Stimulated activated CD4-positive, alpha-beta T cell treated with anti-CD3 and anti-CD28 coated beads, Interleukin-4, amount 100 ng/mL, for 4 hours (primary cell): Measurements from ENCODE around the gene ARHGAP15.

Experiments used
- DNase-seq, 2 experiments: peaks; one replicate each; pipeline ENCODE4 v3.0.0-alpha.2; 2020

ARHGAP15 gene

DNA sequence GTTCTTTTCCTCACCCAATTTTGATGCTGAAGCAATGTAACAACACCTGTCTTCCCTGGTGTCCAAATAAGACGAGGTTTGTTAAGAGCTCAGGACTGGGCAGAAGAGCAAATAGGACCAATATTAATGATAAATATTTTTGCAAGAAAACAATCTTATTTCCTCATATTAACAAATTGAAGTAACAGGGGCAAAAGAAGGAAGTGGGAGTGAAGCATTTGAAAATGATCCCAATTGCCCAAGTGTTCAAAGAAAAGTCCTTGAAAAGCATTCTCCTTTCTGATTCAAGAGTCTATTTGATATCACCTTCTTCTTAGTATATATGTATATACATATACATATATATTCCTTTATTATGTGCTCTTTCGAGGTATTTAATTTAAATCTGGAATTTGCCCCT lies 418.8 kb downstream of the ARHGAP15 start:
- DNase-seq, result no peak

DNA sequence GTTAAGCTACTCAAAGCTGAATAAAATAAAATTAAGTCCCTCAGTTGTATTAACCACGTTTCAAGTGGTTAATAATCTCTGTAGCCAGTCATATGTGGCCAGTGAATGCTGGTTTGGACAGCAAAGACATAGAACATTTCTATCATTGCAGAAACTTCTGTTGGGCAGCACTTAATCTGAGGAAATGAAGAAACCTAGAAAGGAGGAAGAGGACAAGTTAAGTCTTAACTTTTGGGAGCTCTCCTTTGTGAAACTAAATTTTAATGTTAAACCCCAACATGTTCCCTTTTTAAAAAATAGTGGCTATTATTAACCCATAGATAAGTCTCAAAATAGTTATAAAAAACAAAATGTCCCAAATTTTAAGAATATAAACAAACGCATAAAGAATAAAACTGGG lies 421.3 kb downstream of the ARHGAP15 start:
- DNase-seq, result no peak

DNA sequence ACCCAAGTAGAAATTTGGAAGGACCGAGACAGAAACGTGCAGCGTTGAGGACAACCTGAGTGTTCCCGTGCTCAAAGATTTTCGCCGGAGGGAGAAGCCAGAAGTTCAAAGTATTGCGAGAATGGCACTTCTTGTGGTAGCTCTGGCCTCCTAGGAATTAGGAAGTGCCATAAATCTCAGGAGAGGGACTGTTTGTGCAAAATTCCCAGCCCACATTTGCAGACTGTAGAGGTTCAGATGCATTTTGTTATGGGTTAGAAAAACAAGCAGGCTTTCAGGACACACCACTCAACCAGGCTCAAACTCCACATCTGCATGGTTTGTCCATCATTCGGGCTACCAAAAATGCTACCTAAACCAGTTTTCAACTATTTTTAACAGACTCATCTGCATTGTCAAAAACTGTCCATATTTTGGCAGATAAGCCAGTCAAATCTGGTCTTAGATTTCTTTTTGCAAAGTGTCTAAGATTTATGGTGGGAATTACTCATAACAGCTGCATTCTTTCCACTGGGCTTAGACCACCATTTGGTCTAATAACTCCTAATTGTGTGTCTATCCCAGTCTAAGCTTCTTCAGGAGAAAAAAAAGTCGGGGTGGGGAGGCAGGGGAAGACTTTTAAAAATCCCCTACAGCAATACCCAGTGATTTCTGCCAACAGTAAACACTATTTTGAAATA lies 422.9 kb downstream of the ARHGAP15 start:
- no peak for DNase-seq

DNA sequence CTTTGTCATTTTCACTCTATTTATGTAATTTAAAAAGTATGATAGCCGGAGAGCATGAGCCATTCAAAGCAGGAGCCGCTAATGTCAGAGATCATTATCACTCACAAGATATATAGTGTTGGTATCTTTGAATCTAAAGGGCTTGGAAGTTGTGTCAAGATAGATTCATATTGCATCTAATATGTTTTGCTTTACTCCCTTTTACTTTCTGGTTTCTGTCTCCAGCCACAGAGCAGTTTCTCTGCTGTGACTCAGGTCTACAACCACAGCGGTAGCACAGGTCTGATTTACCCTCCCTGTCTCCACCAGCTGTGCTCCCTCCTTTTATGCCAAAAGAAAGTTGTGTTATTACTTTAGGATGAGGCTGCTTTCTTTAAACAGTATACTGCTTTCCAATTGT lies 424.0 kb downstream of the ARHGAP15 start:
- DNase-seq, result no peak

DNA sequence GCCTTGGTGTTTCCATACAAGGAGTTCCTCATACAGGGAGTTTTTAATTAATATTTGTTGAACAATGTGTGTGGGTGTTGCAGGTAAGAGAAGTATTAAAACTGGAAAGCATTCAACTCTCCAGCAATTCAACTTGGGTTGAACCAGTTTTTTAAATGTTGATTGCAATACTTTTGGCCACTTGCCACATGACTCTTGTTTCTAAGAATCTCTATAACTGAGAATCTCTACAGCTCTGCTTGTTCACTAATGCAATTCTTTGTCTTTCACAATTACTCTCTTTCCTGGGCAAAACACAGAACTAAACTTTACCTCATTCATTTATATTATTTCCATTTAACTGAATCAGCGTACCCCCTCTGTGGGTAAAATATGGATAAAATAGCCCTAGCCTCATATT lies 429.4 kb downstream of the ARHGAP15 start:
- no peak for DNase-seq

DNA sequence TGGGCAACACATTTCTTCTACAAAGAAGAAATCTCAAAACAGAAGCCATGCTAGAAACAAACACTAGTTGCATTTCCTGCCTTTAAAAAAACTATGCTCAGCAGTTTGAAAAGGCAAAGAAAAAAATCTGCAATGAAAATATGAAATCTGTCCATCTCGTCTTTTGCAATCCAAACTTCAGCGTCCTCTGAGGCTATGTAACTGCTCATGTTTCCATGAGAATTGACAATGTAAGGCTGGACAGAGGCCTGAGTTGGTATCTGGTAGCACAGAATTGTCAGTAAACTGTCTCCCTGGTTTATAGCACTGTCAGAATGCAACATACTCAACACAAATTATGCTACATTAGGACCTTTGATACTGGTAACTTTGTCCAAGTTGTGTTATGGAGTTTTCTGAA lies 429.9 kb downstream of the ARHGAP15 start:
- DNase-seq, result no peak

DNA sequence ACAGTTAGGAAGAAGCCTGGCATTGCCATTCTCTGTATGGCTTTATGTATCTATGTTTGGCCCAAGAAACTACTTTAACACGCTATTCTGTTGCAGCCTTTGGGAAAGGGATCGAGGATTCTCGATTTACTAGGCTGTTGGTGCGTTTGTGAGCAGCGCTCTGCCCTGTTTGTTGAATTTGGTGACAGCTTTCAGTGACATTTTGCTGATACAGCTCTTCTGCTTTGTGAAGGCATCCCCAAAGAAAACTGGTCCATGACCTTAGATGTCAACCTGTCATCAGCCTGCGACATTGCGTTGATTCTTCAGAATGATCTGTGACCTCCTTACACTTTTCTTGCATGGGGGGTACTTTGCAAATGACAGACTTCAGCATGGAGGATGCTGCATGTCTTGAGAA lies 431.5 kb downstream of the ARHGAP15 start:
- no peak for DNase-seq

DNA sequence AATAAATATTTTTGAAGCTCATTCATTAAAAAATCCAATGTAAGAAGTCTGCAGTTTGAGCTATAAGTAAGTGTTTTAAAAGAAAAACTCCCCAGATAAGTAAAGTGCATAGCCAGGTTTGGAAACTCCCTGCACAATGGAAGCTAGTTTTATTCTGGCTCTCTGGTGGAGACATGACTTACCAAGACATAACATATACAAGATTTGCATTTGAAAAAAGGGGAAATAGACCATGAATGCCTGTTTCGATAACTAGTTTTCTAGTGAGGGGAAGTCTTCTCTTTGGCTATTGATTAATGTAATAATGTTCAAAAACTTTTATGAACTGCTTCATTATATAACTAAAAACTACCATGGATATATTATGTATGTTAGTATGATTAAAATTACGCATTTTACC lies 435.2 kb downstream of the ARHGAP15 start:
- DNase-seq, result no peak

DNA sequence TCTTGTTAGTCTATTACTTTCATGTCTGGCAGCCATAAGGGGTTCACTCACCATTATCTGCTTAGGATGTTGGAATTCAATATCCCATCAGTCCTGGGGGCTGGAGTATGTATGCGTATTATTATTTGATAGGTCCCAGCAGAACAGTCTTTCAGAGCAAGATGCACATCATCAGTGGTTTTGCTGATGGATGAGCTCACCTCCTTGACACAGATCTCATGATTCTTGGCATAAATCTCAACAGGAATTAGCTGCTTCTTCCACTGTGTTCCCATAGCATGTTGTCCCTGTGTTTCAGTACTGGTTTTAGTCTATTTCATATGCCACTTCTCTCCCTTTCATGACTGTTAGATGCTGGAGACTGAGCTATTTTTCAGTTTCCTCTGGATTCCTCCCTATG lies 442.5 kb downstream of the ARHGAP15 start:
- no peak for DNase-seq

DNA sequence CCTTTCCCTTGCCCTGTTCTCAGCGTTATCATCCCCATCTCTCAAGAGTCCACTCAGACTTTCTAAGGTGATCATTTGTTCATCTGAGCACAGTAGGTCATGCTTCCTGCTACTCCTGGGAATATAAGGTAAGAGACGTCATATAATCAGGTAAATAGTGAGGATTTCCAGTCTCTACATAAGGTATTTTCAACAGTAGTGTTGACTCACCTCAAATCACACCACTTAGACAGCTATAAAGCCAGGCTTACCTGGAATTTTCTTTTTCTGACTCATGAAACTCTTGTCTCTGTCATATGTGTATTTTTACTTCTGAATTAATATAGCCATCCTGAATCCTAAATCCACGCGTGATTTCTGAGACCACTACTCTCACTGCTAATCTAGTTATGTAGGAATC lies 443.2 kb downstream of the ARHGAP15 start:
- DNase-seq, result no peak

DNA sequence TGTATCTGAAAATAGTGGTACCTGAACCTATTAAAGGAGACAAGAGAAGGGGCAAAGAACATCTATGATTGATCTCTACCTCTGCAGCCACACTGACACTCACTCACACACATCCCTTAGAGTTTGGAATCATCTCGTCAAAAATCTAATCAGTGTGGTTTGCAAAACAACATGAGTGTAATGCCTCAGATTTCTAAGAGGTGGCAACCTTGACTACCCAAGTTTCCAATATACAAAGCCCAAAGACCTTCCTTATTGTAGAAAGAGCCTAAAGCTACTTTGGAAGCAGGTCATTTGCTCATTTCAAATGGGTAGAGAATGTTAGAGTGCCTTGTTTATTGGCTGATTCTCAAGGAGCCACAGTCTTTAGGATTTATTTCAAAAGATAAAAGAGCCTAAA lies 444.9 kb downstream of the ARHGAP15 start:
- no peak for DNase-seq

DNA sequence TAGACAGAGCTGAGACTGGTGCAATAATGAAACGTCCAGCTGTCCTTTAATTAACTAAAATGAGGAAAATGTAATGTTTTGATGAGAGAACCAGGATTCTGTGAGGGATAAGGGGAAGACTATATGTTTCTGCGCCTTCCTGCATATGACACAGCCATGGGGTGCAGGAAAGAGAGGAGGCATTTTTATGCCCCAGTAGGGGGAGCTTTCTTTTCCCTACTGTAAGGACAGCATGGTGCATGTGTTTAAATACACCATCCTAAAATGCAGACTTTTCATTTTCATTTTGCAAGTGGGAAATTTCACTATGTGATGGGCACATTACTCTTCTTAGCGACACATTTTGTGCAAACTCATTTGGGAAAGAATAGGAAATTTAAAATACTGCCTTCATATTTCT lies 446.1 kb downstream of the ARHGAP15 start:
- DNase-seq, result no peak

DNA sequence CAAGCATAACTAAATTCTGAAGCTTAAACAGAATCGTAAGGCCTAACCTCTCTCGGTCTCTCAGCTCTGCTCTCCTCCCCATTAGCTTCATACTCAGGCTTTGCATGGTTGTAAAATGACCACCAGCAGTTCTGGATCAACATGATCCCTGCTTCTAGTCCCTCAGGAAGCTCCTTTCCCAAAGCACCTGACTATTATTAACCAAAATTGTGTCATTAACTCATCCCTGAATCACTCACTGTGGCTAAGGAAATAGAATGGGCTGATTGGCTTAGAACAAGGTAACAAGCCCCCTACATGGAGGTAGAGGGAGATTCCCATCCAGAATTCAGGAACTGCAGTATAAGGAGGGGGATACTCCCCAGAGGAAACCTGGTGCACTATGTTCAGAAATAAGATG lies 448.3 kb downstream of the ARHGAP15 start:
- DNase-seq, result no peak

DNA sequence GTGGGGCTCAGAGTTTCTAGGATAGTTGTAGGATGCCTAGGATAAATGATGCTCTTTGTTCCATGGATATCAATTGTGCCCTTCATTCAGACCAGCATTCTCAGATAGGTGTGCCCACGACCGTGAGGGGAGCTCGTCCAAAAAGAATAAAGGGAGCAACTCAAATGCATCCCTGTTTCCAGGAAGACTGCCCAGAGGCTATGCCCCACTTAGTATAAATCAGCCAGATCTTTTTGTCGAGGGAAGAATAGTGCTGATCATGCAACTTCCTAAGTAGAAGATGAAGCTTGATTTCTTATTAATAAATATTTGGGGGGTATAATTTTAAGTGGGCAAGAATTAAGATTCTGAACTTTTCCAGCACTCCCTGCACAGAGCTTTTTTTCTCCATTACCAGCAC lies 450.2 kb downstream of the ARHGAP15 start:
- no peak for DNase-seq

DNA sequence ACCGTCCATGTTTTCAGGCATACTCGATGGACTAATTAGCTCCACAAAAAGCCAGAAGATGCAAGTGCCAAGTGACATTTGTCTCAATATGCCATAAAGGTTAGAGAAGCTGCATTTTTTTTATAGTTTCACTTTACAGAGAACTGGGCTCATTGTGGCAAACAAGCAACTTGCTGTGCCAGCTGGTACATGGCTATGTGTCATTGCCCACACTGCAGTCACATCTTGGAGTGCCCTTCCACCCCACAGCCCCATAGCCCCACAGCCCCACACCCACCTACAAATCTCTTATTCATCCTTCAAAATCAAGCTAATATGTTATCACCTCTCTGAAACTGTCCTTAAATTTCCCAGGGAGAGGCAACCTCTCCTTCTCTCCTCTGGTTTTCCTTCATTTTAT lies 451.9 kb downstream of the ARHGAP15 start:
- no peak for DNase-seq

DNA sequence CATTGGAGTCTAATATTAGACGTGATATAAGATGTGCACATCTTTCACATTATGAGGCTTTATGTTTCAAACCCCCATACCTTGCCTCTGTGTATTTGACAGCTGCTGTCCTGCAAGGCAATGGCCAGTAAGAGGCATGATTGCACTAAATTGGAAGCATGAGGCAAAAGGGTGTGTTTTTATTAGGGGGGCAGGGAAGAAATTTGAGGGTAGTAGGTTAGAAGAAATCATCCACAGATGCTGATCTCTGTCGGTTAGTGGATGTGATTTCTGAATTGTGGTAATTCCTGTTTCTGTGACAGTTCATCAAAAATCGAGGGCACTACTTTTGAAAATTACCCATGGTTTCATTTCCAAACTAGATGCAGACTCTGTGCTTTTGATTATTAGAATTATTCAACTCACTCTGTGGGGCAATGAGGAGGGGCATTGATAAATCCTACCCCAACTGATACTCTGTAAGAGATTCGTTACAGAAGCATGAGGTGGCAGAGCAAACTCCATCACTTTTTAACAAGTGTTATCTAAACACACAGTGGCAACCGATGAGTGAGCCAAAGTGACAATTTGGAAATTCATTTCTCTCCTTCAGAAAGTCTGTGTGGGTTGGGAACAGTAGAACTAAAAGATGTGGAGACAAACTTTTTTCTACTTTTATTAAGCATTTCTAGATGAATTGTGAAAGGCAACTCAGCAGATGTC lies 453.0 kb downstream of the ARHGAP15 start:
- no peak for DNase-seq

DNA sequence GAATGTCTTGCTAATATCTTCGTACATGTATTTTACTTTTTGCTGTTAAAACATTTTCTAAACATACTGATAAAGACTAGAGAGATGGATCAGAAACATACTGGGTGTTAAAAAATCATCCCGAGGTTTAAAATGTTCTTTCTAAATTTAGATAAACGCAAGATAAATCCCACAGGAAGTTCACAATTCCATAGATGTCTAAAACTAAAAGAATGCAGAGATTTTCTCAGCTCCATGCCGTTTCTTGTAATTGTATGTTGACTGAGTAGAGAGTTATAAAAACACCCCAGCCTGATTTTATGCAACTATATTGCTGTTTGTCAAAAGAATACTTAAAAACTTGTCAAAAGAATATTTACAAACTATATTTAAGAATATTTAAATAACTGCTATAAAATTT lies 455.7 kb downstream of the ARHGAP15 start:
- DNase-seq, result no peak

DNA sequence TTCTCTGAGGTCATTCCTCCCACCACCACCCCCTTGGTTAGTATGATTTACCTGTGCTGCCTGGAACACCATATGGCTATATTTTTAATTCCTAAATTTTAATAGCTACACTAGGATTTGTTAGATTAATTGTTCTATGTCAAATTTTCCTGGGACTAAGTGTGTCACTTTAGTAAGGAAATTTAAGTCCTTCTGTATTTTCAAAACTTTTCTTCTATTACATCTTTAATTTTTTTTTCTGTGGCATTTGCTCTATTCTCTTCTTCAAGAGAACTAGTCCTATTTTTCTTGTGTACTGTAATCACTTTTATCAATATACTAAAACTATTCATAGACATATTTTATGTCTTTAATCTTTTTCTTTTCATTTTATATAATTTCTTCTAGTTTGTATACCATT lies 456.9 kb downstream of the ARHGAP15 start:
- DNase-seq, result no peak

DNA sequence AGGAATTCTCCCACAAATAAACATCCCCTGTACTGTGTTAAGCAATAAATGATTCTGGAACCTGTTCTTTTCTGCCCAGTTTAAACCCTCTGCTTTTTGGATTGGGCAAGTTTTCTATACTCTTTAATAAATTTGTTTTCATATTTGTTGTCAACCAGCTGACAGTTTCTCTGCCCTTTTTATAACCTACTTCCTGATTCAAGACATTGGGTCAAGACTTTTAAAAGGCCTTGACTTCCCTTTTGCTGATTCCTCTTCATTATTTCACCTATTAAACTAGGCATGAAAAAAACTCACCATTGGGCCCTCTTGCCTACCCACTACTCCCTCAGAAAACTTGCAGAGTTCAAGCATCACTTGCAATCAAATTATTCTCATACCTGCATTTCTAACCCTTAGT lies 459.5 kb downstream of the ARHGAP15 start:
- no peak for DNase-seq

DNA sequence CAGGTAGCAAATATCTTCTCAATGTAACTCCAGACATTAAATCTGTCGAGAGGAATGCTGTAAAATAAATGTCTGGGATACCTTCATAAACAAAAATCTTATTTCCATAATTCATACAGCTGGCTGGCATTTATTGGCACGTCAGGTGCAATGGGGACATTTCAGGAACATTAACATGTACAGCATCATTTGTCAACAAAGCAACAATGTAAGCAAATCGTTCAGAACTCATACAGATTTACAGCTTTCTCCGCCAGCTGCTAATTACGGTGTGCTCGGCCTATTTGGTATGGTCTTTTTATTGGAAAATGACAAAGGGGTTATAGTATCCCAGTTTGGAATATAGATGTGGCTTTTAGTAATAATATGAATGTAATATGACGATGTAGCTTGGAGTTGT lies 464.9 kb downstream of the ARHGAP15 start:
- DNase-seq, result no peak

DNA sequence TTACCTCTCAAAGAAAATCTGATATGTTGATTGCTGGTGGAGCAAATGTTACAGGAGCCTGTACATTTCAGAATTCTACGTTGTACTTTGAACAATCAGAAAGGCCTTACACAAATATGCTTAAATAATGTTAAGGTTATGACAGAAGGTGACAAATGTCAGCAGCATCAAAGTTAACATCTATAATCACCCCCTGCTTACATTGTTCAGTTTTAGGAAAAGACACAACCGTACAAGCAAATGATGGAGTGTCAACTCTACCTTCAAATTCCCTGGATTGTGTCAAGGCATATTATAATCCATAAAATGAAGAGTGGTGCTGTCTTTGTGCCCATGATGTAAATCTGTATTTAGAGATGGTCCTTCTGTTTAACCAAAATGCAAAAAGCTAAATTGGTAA lies 465.5 kb downstream of the ARHGAP15 start:
- DNase-seq, result no peak

DNA sequence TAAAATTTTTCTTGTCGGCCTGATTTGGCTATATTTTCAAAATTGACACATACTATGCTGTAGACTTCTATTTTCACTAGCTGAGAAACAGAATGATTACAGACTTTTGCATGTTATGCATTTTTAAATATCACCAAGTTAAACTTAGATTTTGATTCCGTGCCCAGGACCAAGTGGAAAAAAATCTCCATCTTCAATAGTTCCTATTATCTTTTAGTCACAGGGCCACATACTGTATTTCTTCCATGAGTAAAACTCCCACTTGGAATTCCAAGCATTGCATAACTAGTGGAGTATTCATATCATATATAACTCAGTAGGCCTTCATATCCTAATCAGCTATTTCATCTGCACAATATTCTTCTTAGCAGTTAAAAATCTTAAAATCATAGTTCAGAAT lies 470.9 kb downstream of the ARHGAP15 start:
- DNase-seq, result no peak

DNA sequence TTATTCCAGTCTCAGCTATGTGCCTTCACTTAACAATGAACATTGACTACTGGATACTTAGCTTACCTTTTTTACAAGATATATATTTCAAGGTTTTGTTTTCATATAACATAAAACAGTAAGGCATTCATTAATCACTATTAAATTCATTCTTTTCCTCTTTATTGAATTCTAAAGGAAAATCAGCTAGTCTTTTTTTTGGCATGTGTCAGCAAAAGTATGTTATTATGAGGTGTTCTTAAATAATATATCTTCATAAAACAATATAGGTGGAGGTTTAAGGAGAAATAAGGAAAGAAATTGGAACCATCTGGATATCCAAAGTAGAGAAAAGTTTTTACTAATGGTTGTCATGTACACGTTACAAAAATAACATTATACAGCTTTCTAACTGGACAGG lies 472.6 kb downstream of the ARHGAP15 start:
- no peak for DNase-seq

DNA sequence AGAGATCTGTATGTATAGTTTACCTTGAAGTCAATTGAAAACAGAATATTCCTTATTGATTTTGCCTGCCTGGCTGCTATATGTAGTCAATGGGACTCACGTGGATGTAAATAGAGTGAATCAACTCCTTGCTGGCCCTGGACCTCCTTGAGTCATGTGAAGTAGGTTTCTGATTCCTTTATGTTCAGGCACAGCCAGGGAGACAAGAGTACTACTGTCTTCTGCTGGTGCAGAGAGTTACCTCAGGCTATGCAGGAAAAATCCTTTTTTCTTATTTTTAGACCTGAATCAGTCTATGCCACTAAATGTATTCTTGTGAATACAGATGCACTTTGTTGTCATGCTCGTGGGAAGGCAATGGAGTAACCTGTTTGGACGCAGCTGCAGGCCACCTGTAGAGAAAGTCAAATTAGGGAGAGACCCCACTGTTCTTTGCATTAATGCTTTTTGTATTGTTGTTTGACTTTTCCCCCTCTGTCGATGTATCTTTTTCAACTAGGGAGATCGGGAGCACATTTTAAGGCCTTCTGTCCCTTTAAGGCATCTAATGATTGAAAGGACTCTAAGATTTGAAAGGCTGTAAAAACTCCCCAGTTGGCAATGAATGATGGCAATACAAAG lies 473.9 kb downstream of the ARHGAP15 start:
- DNase-seq, result no peak
